GM06990 (cell line): ENCODE data around the gene GALNT13.

ENCODE experiments used
- DNase-seq: peaks from one replicate; pipeline ENCODE4 v3.0.0-alpha.2; 2011; ENCODE audit not compliant: insufficient read length; ENCODE audit errors: extremely low read depth
- H3K27me3 ChIP-seq: replicated peaks from 2 replicates; pipeline ENCODE4 v1.6.0; 2011; ENCODE audit warnings: low read length; ENCODE audit not compliant: control insufficient read depth, insufficient read depth
- H3K36me3 ChIP-seq: 2 replicates; pipeline ENCODE4 v1.5.1; 2011; ENCODE audit warnings: low read length; ENCODE audit not compliant: control insufficient read depth, insufficient read depth
- H3K4me3 ChIP-seq: replicated peaks from 2 replicates; pipeline ENCODE4 v1.5.1; 2011; ENCODE audit warnings: low read depth, mild to moderate bottlenecking, control low read depth, low read length
- TF ChIP-seq, protein P1 (sequence below): IDR thresholded peaks from 2 replicates; pipeline ENCODE4 v1.5.1; 2011; ENCODE audit warnings: low read length, control low read depth, mild to moderate bottlenecking, inconsistent platforms; ENCODE audit not compliant: insufficient read depth, poor library complexity, severe bottlenecking

Gene GALNT13

DNA sequence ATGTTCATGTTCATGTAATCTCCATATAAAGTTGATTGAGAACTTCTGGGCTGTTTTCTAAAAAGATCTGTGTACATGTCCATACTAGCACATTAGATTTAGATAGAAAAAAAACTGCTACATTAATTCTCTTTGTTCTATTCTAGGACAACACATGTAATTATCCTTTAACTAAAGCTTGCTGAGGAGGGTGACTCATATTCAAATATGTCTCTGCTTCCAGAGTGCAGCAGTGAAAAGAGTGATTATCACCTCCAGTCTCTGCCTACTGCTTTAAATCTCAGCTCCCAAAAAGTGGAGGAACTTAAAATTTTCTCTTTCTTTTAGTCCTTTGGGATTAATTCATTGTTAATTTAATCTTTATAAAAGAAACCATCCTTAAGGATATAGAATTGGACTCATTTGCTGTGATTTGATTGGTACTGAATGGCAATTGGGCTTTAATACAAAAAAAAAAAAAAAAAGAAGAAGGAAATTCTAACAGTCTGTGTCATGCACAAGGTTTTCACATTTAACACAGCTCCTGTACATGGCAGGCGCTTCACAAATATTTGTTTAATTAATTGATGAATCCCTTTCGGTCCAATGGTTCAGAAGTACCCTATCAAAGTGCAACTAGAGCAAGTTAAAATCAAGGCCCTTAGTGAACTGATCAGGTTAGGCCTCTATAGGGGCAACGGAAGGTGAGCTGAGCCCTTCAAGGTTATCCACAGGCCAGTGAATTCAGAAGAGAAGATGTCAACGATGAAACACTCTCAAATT, 612.8 kb downstream of the GALNT13 start:
- Histone ChIP-seq H3K36me3 (no peaks in the 10 kb centered on the region), H3K27me3 (no peaks in the 10 kb centered on the region), H3K4me3 (no peak overlapping the region)
- TF ChIP-seq, protein P1, sequence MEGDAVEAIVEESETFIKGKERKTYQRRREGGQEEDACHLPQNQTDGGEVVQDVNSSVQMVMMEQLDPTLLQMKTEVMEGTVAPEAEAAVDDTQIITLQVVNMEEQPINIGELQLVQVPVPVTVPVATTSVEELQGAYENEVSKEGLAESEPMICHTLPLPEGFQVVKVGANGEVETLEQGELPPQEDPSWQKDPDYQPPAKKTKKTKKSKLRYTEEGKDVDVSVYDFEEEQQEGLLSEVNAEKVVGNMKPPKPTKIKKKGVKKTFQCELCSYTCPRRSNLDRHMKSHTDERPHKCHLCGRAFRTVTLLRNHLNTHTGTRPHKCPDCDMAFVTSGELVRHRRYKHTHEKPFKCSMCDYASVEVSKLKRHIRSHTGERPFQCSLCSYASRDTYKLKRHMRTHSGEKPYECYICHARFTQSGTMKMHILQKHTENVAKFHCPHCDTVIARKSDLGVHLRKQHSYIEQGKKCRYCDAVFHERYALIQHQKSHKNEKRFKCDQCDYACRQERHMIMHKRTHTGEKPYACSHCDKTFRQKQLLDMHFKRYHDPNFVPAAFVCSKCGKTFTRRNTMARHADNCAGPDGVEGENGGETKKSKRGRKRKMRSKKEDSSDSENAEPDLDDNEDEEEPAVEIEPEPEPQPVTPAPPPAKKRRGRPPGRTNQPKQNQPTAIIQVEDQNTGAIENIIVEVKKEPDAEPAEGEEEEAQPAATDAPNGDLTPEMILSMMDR, result no peak
- no peak for DNase-seq

DNA sequence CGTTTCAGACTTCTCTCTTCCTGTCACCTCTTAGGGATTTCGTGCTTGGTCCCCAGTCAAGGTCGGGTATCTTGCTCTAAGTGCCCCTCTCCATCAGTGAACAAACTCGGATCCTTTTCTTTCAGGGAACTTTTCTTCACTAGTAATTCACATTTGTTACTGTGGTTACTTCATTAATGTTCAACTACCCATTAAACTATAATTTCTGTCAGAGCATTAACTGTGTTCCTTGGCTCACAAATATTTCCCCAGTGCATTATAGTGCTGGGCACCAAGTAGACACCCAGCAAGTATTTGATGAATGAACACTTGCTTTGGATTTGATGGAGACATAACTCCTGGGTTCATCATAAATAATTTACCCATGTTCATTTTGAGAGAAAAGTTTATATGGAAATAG, 617.1 kb downstream of the GALNT13 start:
- TF ChIP-seq, protein P1, result no peak
- DNase-seq, result no peak
- H3K4me3 ChIP-seq, result no peak overlapping the region
- H3K36me3 ChIP-seq, result no peaks in the 10 kb centered on the region
- H3K27me3 ChIP-seq, result no peaks in the 10 kb centered on the region

DNA sequence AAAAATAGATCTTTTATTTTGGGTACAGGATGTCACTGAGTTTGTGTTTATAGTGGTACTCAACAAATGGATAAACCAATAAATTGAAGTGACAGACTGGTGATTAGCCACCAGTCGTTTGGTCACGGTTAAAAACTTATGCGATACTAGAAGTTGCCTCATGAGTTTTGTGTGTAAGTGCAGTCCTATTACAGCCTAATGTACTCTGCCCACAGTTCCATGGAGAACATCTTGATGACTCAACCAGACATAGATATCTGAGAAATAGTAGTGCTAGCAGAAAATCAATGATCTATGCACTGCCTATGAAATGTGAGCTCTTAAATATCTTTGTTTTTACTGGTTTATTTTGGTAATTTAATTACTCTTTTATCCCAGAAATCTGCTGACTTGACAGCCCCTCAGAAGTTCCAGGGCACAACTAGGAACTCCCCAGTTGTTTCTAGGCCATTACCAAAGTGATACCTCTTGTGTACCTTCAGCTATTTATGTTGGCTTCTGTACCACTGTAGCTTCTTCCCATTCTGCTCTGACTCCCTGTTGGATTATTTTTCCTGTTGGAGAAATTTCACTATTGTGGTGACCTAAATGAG, 617.6 kb downstream of the GALNT13 start:
- Histone ChIP-seq H3K27me3 (no peaks in the 10 kb centered on the region), H3K4me3 (no peak overlapping the region), H3K36me3 (no peaks in the 10 kb centered on the region)
- no peak for DNase-seq
- TF ChIP-seq, protein P1, result no peak

GRCh38 chr2:154490530-154490929, 618.8 kb downstream of the GALNT13 start:
- no peaks in the 10 kb centered on the region for H3K36me3 ChIP-seq
- H3K4me3 ChIP-seq, result no peak overlapping the region
- H3K27me3 ChIP-seq, result no peaks in the 10 kb centered on the region
- no peak for DNase-seq
- TF ChIP-seq, protein P1, result no peak

- TF ChIP-seq, protein P1, result no peak
- no peaks in the 10 kb centered on the region for H3K36me3 ChIP-seq
- H3K4me3 ChIP-seq, result no peak overlapping the region
- no peak for DNase-seq
- no peaks in the 10 kb centered on the region for H3K27me3 ChIP-seq
Observed at GRCh38 chr2:154495455-154495868, 623.7 kb downstream of the GALNT13 start.
